ENCODE results near the gene SAMM50.

DNA sequence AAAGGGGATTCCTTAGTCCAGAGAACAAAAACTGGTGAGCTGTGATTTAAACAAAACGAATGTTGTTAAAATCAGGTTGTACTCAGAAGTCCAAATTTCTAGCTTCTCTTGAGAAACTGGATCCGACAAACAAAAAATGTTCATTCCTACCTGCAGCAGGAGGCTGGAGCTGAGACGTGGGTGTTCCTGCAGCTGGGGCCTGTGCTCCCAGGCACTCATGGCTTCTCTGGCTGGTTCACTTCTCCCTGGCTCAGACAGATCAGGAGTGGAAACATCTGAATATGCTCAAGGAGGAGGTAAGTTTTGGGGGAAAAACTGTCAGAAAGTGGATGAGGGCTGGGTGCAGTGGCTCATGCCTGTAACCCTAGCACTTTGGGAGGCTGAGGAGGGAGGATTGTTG, 44.1 kb downstream of the SAMM50 start:
- TF ChIP-seq JUNB (IDR thresholded peaks at IDR 0.05) (no peak), TARDBP (IDR thresholded peaks at IDR 0.05; ENCODE audit: borderline replicate concordance) (no peak), POLR2A (IDR thresholded peaks at IDR 0.05; ENCODE audit: low read depth, low read length) (no peak), BRCA1 (IDR thresholded peaks at IDR 0.05; ENCODE audit: low read depth, low read length) (no peak)
- TF ChIP-seq, protein P1, sequence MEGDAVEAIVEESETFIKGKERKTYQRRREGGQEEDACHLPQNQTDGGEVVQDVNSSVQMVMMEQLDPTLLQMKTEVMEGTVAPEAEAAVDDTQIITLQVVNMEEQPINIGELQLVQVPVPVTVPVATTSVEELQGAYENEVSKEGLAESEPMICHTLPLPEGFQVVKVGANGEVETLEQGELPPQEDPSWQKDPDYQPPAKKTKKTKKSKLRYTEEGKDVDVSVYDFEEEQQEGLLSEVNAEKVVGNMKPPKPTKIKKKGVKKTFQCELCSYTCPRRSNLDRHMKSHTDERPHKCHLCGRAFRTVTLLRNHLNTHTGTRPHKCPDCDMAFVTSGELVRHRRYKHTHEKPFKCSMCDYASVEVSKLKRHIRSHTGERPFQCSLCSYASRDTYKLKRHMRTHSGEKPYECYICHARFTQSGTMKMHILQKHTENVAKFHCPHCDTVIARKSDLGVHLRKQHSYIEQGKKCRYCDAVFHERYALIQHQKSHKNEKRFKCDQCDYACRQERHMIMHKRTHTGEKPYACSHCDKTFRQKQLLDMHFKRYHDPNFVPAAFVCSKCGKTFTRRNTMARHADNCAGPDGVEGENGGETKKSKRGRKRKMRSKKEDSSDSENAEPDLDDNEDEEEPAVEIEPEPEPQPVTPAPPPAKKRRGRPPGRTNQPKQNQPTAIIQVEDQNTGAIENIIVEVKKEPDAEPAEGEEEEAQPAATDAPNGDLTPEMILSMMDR (IDR thresholded peaks at IDR 0.05 in 2 of 3, conservative IDR thresholded peaks at IDR 0.05 in 1 of 3; ENCODE audit: control insufficient read depth in 2 of 3, extremely low read depth in 1 of 3, insufficient read depth in 1 of 3, low read depth in 3 of 3, low read length in 3 of 3) = no peak

Measured in GM12878 (cell line).